Smooth muscle cell (in vitro differentiated cells): ENCODE data around the gene TKFC. TPM values are rescaled to one million over a fixed set of nuclear protein-coding genes. Genes with fewer than 3 reads are reported as not detected.

ENCODE experiments used
- DNase-seq: peaks from one replicate; lab custom pipeline; 2025; ENCODE audit not compliant: unreplicated experiment; lab: John Stamatoyannopoulos, UW
- H2AFZ ChIP-seq: fragments of 200-600 bp; sonication (generic); 2 replicates; pipeline ENCODE4 v1.6.0; 2016; ENCODE audit warnings: antibody characterized with exemption, low read depth, mild to moderate bottlenecking
- H3F3A ChIP-seq: fragments of 200-600 bp; sonication (generic); 2 replicates; pipeline ENCODE4 v1.6.0; 2017; ENCODE audit warnings: antibody characterized with exemption, low read depth
- H3K27ac ChIP-seq: fragments of 200-600 bp; sonication (generic); 2 replicates; pipeline ENCODE4 v1.5.1; 2016; ENCODE audit warnings: low read depth, mild to moderate bottlenecking
- H3K27me3 ChIP-seq: fragments of 200-600 bp; sonication (generic); 2 replicates; pipeline ENCODE4 v1.6.1; 2016; ENCODE audit warnings: low read depth, mild to moderate bottlenecking
- H3K36me3 ChIP-seq: fragments of 200-600 bp; sonication (generic); 2 replicates; pipeline ENCODE4 v1.5.1; 2016; ENCODE audit warnings: low read depth
- H3K4me1 ChIP-seq: fragments of 200-600 bp; sonication (generic); 2 replicates; pipeline ENCODE4 v1.5.1; 2016; ENCODE audit warnings: low read depth
- H3K4me2 ChIP-seq: fragments of 200-600 bp; sonication (generic); 2 replicates; pipeline ENCODE4 v1.6.0; 2016; ENCODE audit warnings: mild to moderate bottlenecking
- H3K4me3 ChIP-seq: fragments of 200-600 bp; sonication (generic); 2 replicates; pipeline ENCODE4 v1.5.1; 2016; ENCODE audit warnings: mild to moderate bottlenecking
- H3K79me2 ChIP-seq: fragments of 200-600 bp; sonication (generic); 2 replicates; pipeline ENCODE4 v1.6.0; 2016; ENCODE audit warnings: low read depth, mild to moderate bottlenecking
- H3K9ac ChIP-seq: fragments of 200-600 bp; sonication (generic); 2 replicates; pipeline ENCODE4 v1.6.0; 2016; ENCODE audit warnings: low read depth
- H3K9me3 ChIP-seq: fragments of 200-600 bp; sonication (generic); replicated peaks from 2 replicates; pipeline ENCODE4 v1.5.1; 2016; ENCODE audit warnings: low read depth
- H4K20me1 ChIP-seq: fragments of 200-600 bp; sonication (generic); 2 replicates; pipeline ENCODE4 v1.6.0; 2016; ENCODE audit warnings: low read depth
- CTCF ChIP-seq: fragments of 200-600 bp; sonication (generic); IDR thresholded peaks from 2 replicates; pipeline ENCODE4 v1.5.1; 2017; ENCODE audit warnings: borderline replicate concordance, mild to moderate bottlenecking, antibody characterized with exemption; ENCODE audit not compliant: insufficient read depth, poor library complexity, severe bottlenecking
- WGBS: methylation state at CpG from one replicate; pipeline ENCODE4 v1.1.7; 2016; ENCODE audit warnings: low lambda C conversion rate; 5-methylcytosine and 5-hydroxymethylcytosine counted together
- polyA plus RNA-seq: library from polyadenylated mRNA; unstranded; fragments of >200 nt; fragmentation: Nextera tagmentation; extraction: Ambion mirVana; gene quantifications from 2 replicates; pipeline ENCODE4 v1.2.1, GENCODE V29; 2016
- total RNA-seq: library from RNA; depleted of rRNA; stranded (reverse); fragments of >200 nt; gene quantifications from 2 replicates; pipeline ENCODE4 v1.2.3, GENCODE V29; 2014

TKFC gene
- total and polyA plus RNA-seq, 2 experiments from 2014 or later, result 24.3 to 47.0 TPM

GRCh38 chr11:61309739-61310138 is 23.3 kb upstream of the TKFC start:
- TF ChIP-seq CTCF, result no peak
- Histone ChIP-seq H3K79me2 (no peaks in the 10 kb centered on the region), H3K4me3 (no peak overlapping the region), H3K27ac (no peak overlapping the region), H3F3A (no peaks in the 10 kb centered on the region), H3K4me2 (no peak overlapping the region), H2AFZ (no peak overlapping the region), H3K9me3 (no peaks in the 10 kb centered on the region), H3K27me3 (no peaks in the 10 kb centered on the region), H3K9ac (no peak overlapping the region), H3K4me1 (no peaks in the 10 kb centered on the region), H4K20me1 (peaks cover 47% of the 10 kb centered on the region), H3K36me3 (peaks cover 25% of the 10 kb centered on the region)
- 97% methylated on average over 7 of the region's 7 CpGs for WGBS
- DNase-seq, result no peak

GRCh38 chr11:61310749-61311148 is 22.3 kb upstream of the TKFC start:
- 95% methylated on average over 8 of the region's 8 CpGs for WGBS
- no peak for DNase-seq

GRCh38 chr11:61315260-61315659 is 17.8 kb upstream of the TKFC start:
- no peak overlapping the region for H3K4me3 ChIP-seq
- no peaks in the 10 kb centered on the region for H3K9me3 ChIP-seq
- TF ChIP-seq CTCF, result no peak
- no peak overlapping the region for H3K9ac ChIP-seq
- DNase-seq, result no peak
- H3K4me2 ChIP-seq, result no peak overlapping the region
- H3K27ac ChIP-seq, result no peak overlapping the region
- 89% methylated on average over 2 of the region's 2 CpGs for WGBS
- no peaks in the 10 kb centered on the region for H3F3A ChIP-seq
- H2AFZ ChIP-seq, result no peak overlapping the region
- peaks cover 44% of the 10 kb centered on the region for H3K36me3 ChIP-seq
- H3K79me2 ChIP-seq, result peaks cover 3% of the 10 kb centered on the region
- no peaks in the 10 kb centered on the region for H3K4me1 ChIP-seq
- no peaks in the 10 kb centered on the region for H3K27me3 ChIP-seq
- H4K20me1 ChIP-seq, result peaks cover 24% of the 10 kb centered on the region

More at GRCh38 chr11:61310749-61311148, 22.3 kb upstream of the TKFC start:
- peaks cover 33% of the 10 kb centered on the region for H3K36me3 ChIP-seq
- TF ChIP-seq CTCF, result no peak
- H3K4me2 ChIP-seq, result no peak overlapping the region
- no peaks in the 10 kb centered on the region for H3K4me1 ChIP-seq
- no peaks in the 10 kb centered on the region for H3K9me3 ChIP-seq
- no peak overlapping the region for H3K9ac ChIP-seq
- H3K4me3 ChIP-seq, result no peak overlapping the region
- peaks cover 40% of the 10 kb centered on the region for H4K20me1 ChIP-seq
- no peak overlapping the region for H2AFZ ChIP-seq
- no peaks in the 10 kb centered on the region for H3K79me2 ChIP-seq
- H3F3A ChIP-seq, result no peaks in the 10 kb centered on the region
- no peak overlapping the region for H3K27ac ChIP-seq
- no peaks in the 10 kb centered on the region for H3K27me3 ChIP-seq

- H3K27me3 ChIP-seq, result no peaks in the 10 kb centered on the region
- H3F3A ChIP-seq, result no peaks in the 10 kb centered on the region
- no peak overlapping the region for H2AFZ ChIP-seq
- H3K79me2 ChIP-seq, result peaks cover 65% of the 10 kb centered on the region
- no peak overlapping the region for H3K9ac ChIP-seq
- H3K4me3 ChIP-seq, result no peak overlapping the region
- H4K20me1 ChIP-seq, result peaks cover 90% of the 10 kb centered on the region
- no peak for DNase-seq
- peaks cover 39% of the 10 kb centered on the region for H3K36me3 ChIP-seq
- H3K4me1 ChIP-seq, result no peaks in the 10 kb centered on the region
- no peak overlapping the region for H3K27ac ChIP-seq
- H3K4me2 ChIP-seq, result no peak overlapping the region
- no peaks in the 10 kb centered on the region for H3K9me3 ChIP-seq
- WGBS, result 47% methylated on average over 2 of the region's 2 CpGs
- TF ChIP-seq CTCF, result no peak
These were observed 7.2 kb upstream of the TKFC start for GRCh38 chr11:61325649-61326414.
